HG03108 (cell line): Measurements from ENCODE around the gene RETREG2.

Experiments used
- ATAC-seq: cut with Tn5 transposase; IDR thresholded peaks from one replicate; pipeline ENCODE4 v1.9.1; 2021; ENCODE audit warnings: moderate library complexity; ENCODE audit not compliant: unreplicated experiment

Gene RETREG2

GRCh38 chr2:219177552-219178376 lies at the start of gene RETREG2:
TSS of gene RETREG2 (plus strand) at chr2:219178275. CDS start at chr2:219178353, 78 bp downstream.
- ATAC-seq = peak; percentile 36

DNA sequence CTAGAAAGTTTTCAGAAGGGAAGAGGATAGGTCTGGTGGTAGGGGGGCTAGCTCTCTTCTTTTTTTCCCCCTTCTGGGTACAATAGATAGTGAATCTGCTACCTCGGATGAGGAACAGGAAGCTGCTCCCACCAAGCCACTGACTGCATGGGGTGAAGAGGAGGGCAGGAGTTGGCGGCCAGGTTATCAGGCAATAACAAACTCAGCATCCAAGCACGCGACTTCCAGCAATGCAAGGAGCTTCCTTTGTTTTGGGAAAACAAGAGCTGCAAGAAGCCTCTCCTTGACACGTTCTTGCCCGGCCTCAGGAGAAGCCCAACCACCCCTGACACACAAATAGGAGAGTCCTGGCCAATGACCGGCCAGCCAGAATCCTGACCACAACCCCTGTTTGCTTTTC lies 49.7 kb upstream of the RETREG2 start:
- no peak for ATAC-seq

GRCh38 chr2:219129589-219129988 lies 48.5 kb upstream of the RETREG2 start:
- no peak for ATAC-seq

DNA sequence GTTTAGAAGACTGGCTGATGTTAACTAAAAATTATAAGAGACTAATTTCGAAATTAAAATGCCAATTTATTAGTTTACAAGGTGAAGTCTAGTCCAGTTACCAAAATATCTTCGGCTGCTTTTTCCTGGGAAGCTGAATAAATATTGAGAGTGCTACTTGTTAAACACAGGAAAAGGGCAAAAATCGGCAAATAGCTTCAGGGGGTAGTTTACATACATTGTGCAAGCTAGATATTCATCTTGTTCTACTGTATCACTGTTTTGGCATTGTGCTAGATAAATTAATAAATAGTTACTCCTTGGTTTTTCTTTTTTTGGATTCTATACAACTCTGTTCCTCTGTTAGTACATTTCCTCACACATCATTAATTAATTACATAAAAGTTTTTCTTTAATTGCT lies 46.7 kb upstream of the RETREG2 start:
- ATAC-seq = no peak

GRCh38 chr2:219131744-219132143 lies 46.3 kb upstream of the RETREG2 start:
- ATAC-seq = no peak

- ATAC-seq = no peak
Measured at GRCh38 chr2:219133976-219134375, 44.1 kb upstream of the RETREG2 start.

- no peak for ATAC-seq
Measured at GRCh38 chr2:219140722-219141121, 37.4 kb upstream of the RETREG2 start.

DNA sequence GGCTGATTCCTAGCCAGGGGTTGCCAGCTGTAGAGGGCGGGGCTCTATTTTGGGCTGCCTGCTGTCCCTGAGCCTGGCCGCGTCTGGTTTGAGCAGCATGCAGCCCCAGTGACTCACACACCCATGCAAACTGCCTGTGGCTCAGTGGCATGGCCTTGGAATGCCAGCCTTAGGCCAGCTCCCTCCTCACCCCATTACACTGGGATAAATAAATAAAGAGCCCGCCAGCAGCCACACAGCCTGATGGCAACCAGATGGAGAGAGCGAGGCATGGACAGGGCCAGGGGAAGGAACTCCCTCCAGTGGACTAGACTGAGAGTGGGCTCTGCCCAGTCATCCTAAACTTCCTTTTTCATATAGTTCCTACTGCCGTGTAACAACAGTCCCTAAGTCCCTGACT lies 35.7 kb upstream of the RETREG2 start:
- no peak for ATAC-seq

- ATAC-seq = no peak
Measured at GRCh38 chr2:219149667-219150066, 28.4 kb upstream of the RETREG2 start.

DNA sequence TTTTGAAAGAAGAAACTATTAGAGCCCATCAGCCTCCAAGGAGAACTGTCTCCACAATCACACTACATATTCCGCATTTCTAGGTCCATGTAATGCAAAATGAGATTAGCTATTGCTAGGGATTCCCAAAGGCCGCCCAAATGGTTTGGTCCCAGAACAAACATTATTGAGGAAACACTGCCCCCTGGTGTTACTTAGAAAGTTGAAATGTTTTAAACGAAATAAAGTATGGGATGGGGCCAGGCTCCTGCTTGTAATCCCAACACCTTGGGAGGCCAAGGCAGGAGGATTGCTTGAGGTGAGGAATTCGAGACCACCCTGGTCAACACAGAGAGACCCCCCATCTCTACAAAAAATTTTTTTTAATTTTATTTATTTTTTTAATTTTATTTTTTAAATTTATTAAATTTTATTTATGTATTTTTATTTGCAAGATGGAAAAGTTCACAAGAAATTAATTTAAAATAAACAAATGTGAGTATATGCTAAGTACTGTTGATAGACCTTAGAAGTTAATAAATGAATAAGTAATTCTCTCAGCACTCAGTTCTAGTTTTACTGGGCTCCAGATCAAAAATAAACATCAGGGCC lies 22.9 kb upstream of the RETREG2 start:
- no peak for ATAC-seq

DNA sequence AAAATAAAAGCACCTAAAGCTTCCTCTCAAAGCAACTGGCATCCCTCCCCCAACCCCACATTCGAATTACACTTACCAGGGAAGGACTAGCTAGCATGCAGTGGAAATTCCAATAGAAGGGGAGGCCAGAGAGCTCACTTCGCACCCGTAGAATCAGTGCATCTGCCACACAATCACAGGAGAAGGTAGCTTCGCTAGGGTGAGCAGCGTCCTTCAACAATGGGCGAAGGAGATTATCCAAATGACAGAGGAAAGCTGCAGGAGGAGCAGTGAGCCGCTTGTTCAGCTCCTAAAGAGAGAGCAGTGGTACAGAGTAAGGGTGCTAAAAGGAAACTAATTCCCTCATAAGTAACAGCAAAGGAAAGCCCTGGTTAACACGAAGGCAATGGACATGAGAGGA lies 20.7 kb upstream of the RETREG2 start:
- ATAC-seq = no peak

DNA sequence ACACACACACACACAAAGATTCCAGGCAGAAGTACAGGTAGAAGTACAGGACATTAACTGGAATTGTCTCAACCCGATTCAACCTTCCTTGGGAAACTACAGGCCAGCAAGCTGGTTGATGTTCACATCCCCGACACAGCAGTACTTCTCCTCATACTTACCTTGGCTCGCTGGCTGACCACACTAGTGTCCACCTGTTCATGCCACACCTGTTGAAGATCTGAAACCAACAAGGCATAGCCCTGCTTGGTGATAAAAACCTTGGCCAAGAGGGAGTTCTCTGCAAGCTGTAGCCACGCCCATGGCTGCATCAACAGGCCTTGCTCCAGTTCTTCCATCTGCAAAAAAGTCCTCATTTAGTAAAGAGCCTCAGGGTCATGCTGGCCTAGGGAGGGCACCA lies 20.1 kb upstream of the RETREG2 start:
- no peak for ATAC-seq

- ATAC-seq = no peak
Measured at GRCh38 chr2:219158586-219158985, 19.5 kb upstream of the RETREG2 start.

- no peak for ATAC-seq
Measured at GRCh38 chr2:219159771-219160185, 18.3 kb upstream of the RETREG2 start.

DNA sequence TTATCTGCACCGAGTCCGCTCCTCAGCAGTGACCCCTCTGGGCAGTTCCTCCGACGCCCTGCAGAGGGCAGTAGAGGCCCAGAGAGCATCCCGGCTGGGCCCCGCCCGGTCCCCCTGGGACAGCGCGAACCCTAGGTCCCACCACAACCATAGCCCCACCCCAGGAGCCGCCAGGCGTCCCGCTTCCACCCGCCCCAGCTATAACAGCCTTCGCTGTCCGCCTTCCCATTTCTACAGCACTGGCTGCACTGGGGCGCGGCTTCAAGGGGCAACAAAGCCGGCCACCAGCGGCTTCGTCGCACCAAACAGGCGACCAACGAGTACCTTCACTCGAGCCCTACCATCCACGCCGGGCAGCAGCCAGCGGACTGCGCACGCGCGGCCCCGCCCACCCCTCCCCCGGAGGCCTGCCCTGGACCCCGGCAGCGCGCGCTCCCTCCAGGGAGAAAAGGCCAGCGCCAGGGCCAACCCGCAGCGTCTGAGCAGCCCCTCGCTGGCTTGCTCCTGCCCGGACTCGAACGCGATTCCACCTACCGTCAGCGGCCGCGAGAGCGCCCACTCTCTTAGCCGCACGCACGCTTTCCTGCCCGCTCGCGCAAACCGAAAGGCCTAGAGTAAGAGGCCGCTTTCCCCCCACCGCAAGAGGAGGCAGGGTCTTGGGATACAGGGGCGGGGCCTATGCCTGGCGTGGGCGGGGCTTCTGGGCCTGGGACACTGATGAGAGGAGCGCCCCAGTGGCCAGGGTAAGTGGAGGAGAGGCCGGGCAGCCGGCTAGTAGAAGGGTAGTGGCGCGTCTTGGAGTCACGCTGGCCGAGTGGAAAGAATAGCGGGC lies 17.7 kb upstream of the RETREG2 start, which contains the start of gene NHEJ1:
Gene NHEJ1, minus strand, starts transcription at position 630 of the 832 bp plus-strand sequence. CDS start 2,453 bp downstream, outside the sequence.
- peak; percentile 78 for ATAC-seq

DNA sequence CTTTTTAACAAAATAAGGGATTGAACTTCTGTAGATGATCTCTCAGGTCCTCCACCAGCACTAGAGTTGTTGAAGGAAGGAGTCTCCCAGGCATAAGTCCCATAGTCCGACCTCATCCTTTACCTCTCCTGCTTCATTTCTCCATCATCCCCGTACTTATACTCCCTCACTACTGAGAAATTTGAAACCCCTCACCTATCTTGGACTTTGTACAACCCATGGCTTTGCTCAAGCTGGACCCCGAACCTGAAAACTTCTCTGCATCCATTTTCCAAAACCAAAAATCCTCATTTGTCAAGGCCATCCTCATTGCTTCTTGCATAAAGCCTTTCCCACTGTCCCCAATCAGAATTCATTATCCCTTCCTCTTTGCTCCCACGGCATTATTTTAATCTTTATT lies 17.0 kb upstream of the RETREG2 start:
- ATAC-seq = no peak

- ATAC-seq = no peak
Measured at GRCh38 chr2:219163156-219163555, 14.9 kb upstream of the RETREG2 start.

GRCh38 chr2:219165058-219165911 lies 12.8 kb upstream of the RETREG2 start:
- no peak for ATAC-seq

- no peak for ATAC-seq
Measured at GRCh38 chr2:219167997-219168396, 10.1 kb upstream of the RETREG2 start.

DNA sequence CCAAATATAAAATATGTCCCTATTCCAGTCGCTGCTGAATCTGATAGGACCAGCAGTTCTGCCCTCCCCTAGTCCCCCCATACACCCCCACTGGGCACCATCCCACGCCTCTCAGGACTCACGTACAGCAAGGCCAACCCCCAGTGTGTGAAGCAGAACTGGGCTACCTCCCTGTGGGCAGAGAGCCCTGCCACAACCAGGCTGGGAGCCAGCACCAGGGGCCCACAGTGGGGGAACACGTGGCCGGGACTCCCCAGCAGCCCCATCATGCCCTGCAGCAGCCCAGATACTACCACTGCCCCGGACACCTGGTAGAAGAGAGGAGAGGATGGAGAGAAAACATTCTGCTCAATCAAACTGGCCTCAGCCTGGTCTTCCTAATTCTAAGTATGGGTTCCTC lies 9.5 kb upstream of the RETREG2 start:
- no peak for ATAC-seq

DNA sequence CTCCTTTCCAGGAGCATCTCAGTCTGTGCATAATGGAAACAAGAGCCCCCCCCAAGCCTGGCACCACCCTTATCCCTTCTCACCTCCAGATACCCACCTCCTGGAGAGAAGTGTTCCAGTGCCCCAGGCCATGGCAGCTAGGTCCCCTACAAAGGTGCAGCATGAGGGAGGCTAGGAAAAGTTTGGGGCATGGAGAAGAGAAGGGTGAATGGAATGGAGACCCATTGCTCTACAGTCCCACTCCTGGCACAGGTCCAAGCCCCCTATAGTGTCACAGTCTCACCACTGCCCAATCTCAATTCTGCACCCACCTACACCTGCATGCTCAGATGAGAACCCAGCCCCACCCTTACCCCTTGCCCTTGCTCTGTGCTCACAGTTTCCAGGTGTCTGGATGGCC lies 9.1 kb upstream of the RETREG2 start:
- no peak for ATAC-seq
